ENCODE results near the gene MICAL1. TPM values are rescaled to one million over a fixed set of nuclear protein-coding genes. Genes with fewer than 3 reads are reported as not detected.

Gene MICAL1
- total and polyA plus RNA-seq, 4 donors: 29.9 to 67.7 (median 57.4) TPM

DNA sequence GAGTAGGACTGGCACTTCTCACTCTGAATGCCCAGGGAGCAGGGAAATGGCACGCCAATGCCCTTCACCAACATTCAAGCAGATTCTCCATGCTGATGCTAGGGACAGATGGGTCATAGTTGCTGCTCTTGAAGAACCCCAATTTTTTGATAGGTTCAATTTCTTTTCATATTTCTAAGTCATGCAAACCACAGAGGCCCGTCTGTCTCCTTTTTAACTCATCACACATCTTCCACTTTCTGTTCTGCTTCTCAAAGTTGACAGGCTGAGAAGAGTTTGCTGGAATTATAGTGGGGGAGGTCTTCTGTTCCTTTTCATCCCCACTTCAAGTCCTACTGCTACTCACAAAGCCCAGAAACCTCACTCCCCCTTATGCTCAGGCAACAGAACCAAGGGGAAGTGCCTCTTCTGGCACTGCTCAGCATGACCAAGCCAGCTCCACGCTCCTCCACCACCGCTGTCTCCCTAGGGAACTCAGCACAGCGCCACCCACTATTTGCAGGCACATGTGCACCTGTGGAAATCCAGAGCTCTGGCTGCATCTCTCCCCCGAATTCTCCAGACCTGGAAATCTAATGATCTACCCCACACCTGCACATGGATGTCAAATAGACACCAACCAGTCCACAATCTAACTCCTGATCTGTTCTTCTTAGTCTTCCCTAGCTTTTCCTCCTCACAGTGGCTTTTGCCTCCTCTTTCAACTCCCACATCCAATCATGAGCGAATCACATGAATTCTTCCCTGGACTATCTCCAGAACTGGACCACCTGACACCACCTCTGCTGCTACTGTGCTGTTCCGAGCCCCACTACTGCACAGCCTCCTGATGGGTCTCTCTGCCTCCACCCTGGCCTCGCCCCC lies 16.8 kb upstream of the MICAL1 start:
- no peak for ATAC-seq (ENCODE audit: insufficient read depth, low FRiP score)
- H3K27ac ChIP-seq (ENCODE audit: low read depth in 1 of 2, low read length in 1 of 2): no peak overlapping the region
- peaks cover 35 to 47% (median 42%) of the 10 kb centered on the region in 4 donors for H3K36me3 ChIP-seq (ENCODE audit: control insufficient read depth in 4 of 4, insufficient read depth in 4 of 4, low read length in 4 of 4)
- H3K4me1 ChIP-seq (ENCODE audit: control insufficient read depth in 5 of 5, insufficient read depth in 5 of 5, low read length in 5 of 5): peaks cover 0 to 5% (median 2%) of the 10 kb centered on the region in 5 donors
- no peak for DNase-seq
- no peak overlapping the region for H3K9ac ChIP-seq (ENCODE audit: insufficient read depth in 1 of 2, low read length in 2 of 2)
- no peaks in the 10 kb centered on the region for H3K27me3 ChIP-seq (ENCODE audit: control insufficient read depth in 3 of 3, insufficient read depth in 3 of 3, low read length in 2 of 3)
- no peak overlapping the region for H3K4me3 ChIP-seq
- WGBS, 2 donors: 92 to 95% methylated on average over 9 of the region's 9 CpGs
- no peak for TF ChIP-seq CTCF (IDR thresholded peaks at IDR 0.05; ENCODE audit: control extremely low read depth, extremely low read depth)
- no peaks in the 10 kb centered on the region for H3K9me3 ChIP-seq (ENCODE audit: control insufficient read depth in 4 of 4, insufficient read depth in 3 of 4, low read length in 3 of 4)

GRCh38 chr6:109471105-109471810 lies 15.7 kb upstream of the MICAL1 start:
- H3K27ac ChIP-seq (ENCODE audit: low read depth in 1 of 2, low read length in 1 of 2): no peak overlapping the region
- ATAC-seq (ENCODE audit: insufficient read depth, low FRiP score): no peak
- H3K4me3 ChIP-seq: no peak overlapping the region
- H3K27me3 ChIP-seq (ENCODE audit: control insufficient read depth in 3 of 3, insufficient read depth in 3 of 3, low read length in 2 of 3): no peaks in the 10 kb centered on the region
- DNase-seq: no peak
- peaks cover 0 to 2% (median 0%) of the 10 kb centered on the region in 5 donors for H3K4me1 ChIP-seq (ENCODE audit: control insufficient read depth in 5 of 5, insufficient read depth in 5 of 5, low read length in 5 of 5)
- no peak for TF ChIP-seq CTCF (IDR thresholded peaks at IDR 0.05; ENCODE audit: control extremely low read depth, extremely low read depth)
- H3K9ac ChIP-seq (ENCODE audit: insufficient read depth in 1 of 2, low read length in 2 of 2): no peak overlapping the region
- WGBS, 2 donors: 89 to 95% methylated on average over 5 of the region's 5 CpGs
- H3K9me3 ChIP-seq (ENCODE audit: control insufficient read depth in 4 of 4, insufficient read depth in 3 of 4, low read length in 3 of 4): no peaks in the 10 kb centered on the region
- H3K36me3 ChIP-seq (ENCODE audit: control insufficient read depth in 4 of 4, insufficient read depth in 4 of 4, low read length in 4 of 4): peaks cover 35 to 49% (median 40%) of the 10 kb centered on the region in 4 donors

GRCh38 chr6:109469591-109470189 lies 14.1 kb upstream of the MICAL1 start:
- ATAC-seq (ENCODE audit: insufficient read depth, low FRiP score) (no peak), DNase-seq (no peak)
- H3K9me3 ChIP-seq (ENCODE audit: control insufficient read depth in 4 of 4, insufficient read depth in 3 of 4, low read length in 3 of 4): no peaks in the 10 kb centered on the region
- no peak overlapping the region for H3K9ac ChIP-seq (ENCODE audit: insufficient read depth in 1 of 2, low read length in 2 of 2)
- WGBS, 2 donors: 72 to 88% methylated on average over 5 of the region's 5 CpGs
- no peak overlapping the region for H3K27ac ChIP-seq (ENCODE audit: low read depth in 1 of 2, low read length in 1 of 2)
- H3K36me3 ChIP-seq (ENCODE audit: control insufficient read depth in 4 of 4, insufficient read depth in 4 of 4, low read length in 4 of 4): peaks cover 30 to 54% (median 39%) of the 10 kb centered on the region in 4 donors
- H3K27me3 ChIP-seq (ENCODE audit: control insufficient read depth in 3 of 3, insufficient read depth in 3 of 3, low read length in 2 of 3): no peaks in the 10 kb centered on the region
- TF ChIP-seq CTCF (IDR thresholded peaks at IDR 0.05; ENCODE audit: control extremely low read depth, extremely low read depth): no peak
- no peak overlapping the region for H3K4me3 ChIP-seq
- peaks cover 0 to 10% (median 2%) of the 10 kb centered on the region in 5 donors for H3K4me1 ChIP-seq (ENCODE audit: control insufficient read depth in 5 of 5, insufficient read depth in 5 of 5, low read length in 5 of 5)
